Adrenal gland (tissue), 12 donors: ENCODE measurements around the gene SOX8. TPM values are rescaled to one million over a fixed set of nuclear protein-coding genes. Genes with fewer than 3 reads are reported as not detected.

Experiments used
- DNase-seq, 7 donors: peaks; one replicate each; pipeline ENCODE4 v3.0.0-alpha.2; 2019 to 2020
- H3K27ac ChIP-seq, 5 donors: fragments of 200-600 bp; sonication (generic) in 4 of 5; 1 replicate in 3 of 5; 2 replicates in 2 of 5; pipeline versions ENCODE4 v1.5.1 to v1.8.0; 2016 to 2020; ENCODE audit warnings: mild to moderate bottlenecking in 1 of 5
- H3K27me3 ChIP-seq: fragments of 200-600 bp; 2 replicates; pipeline ENCODE4 v1.8.0; 2021
- H3K36me3 ChIP-seq, 2 donors: fragments of 200-600 bp; replicated peaks in 1 of 2; 1 replicate in 1 of 2; 2 replicates in 1 of 2; pipeline versions ENCODE4 v1.5.1 to v1.8.0; 2018 to 2022
- H3K4me1 ChIP-seq, 2 donors: fragments of 200-600 bp; replicated peaks in 1 of 2; 1 replicate in 1 of 2; 2 replicates in 1 of 2; pipeline versions ENCODE4 v1.5.1 to v1.8.0; 2018 to 2021
- H3K4me3 ChIP-seq, 4 donors: fragments of 200-600 bp; sonication (generic) in 3 of 4; one replicate each; pipeline ENCODE4 v1.5.1; 2016 to 2018
- H3K9me3 ChIP-seq, 3 donors: fragments of 200-600 bp; sonication (generic) in 1 of 3; replicated peaks in 1 of 3; 1 replicate in 2 of 3; 2 replicates in 1 of 3; pipeline versions ENCODE4 v1.5.1 to v1.8.0; 2016 to 2021
- POLR2A ChIP-seq, 2 donors: fragments of 450-650 bp; IDR thresholded peaks; one replicate each; pipeline ENCODE4 v1.6.1; 2017; ENCODE audit warnings: antibody characterized with exemption in 2 of 2, mild to moderate bottlenecking in 2 of 2, moderate library complexity in 1 of 2
- WGBS, 4 donors: extraction: QIAGEN DNeasy Blood & Tissue Kit in 2 of 4; methylation state at CpG; one replicate each; pipeline versions ENCODE4 v1.1.5 to v1.1.7; 2013 to 2017; 5-methylcytosine and 5-hydroxymethylcytosine counted together
- intact Hi-C, 2 donors: fragments of 100-400 bp; cut with DNase I; formaldehyde crosslinking; loops; one replicate each; pipeline versions ENCODE4 v1.14.1 to v1.15.0; 2022 to 2023
- polyA plus RNA-seq, 3 donors: library from polyadenylated mRNA; stranded (reverse); fragments of 200-250 nt in 2 of 3; fragments of 350-450 nt in 1 of 3; fragmentation: Illumina TruSeq in 1 of 3; extraction: RNeasy Lipid Tissue Mini Kit (QIAGEN cat#74804) in 1 of 3; gene quantifications; one replicate each; pipeline ENCODE4 v1.2.3, GENCODE V29; 2013 to 2014
- total RNA-seq, 9 donors: library from RNA; depleted of rRNA in 4 of 9; stranded (reverse); fragments of >200 nt in 4 of 9; fragments of 120-200 nt in 1 of 9; fragmentation: NEBNext Ultra II Directional in 1 of 9; extraction: Animal tissue kit (Norgen Biotek cat#: 25700) in 1 of 9; gene quantifications; one replicate each; pipeline versions ENCODE4 v1.1.0 to v1.2.4, GENCODE V29; 2013 to 2023
- TF ChIP-seq, protein P1 (sequence below), 6 experiments: fragments of 450-650 bp in 4 of 6; fragments of 200-600 bp in 2 of 6; sonication (generic) in 1 of 6; IDR thresholded peaks; 1 replicate in 5 of 6; 2 replicates in 1 of 6; pipeline versions ENCODE4 v1.5.1 to v1.8.0; 2016 to 2021; ENCODE audit warnings: antibody characterized with exemption in 6 of 6, mild to moderate bottlenecking in 2 of 6, moderate library complexity in 1 of 6
- donor health status: healthy with polysubstance abuse.
- donor health status: Bipolar disorder and iron deficiency.
- donor health status: DM: yes; HTN: yes; CAD: no.
- donor health status: DM: no; HTN: no; CAD: no.
- donor health status: DM: no; HTN: no; CAD: no.
- donor health status: DM: yes; HTN: yes; CAD: no.

Gene SOX8
- total and polyA plus RNA-seq, 12 donors = 0.04 to 2.1 (median 0.69) TPM

GRCh38 chr16:939311-939710, 42.3 kb upstream of the SOX8 start:
- no peak overlapping the region for H3K27ac ChIP-seq
- no peaks in the 10 kb centered on the region for H3K4me1 ChIP-seq
- H3K4me3 ChIP-seq = no peak overlapping the region
- peaks cover 0 to 8% (median 0%) of the 10 kb centered on the region in 3 donors for H3K9me3 ChIP-seq
- TF ChIP-seq, protein P1, sequence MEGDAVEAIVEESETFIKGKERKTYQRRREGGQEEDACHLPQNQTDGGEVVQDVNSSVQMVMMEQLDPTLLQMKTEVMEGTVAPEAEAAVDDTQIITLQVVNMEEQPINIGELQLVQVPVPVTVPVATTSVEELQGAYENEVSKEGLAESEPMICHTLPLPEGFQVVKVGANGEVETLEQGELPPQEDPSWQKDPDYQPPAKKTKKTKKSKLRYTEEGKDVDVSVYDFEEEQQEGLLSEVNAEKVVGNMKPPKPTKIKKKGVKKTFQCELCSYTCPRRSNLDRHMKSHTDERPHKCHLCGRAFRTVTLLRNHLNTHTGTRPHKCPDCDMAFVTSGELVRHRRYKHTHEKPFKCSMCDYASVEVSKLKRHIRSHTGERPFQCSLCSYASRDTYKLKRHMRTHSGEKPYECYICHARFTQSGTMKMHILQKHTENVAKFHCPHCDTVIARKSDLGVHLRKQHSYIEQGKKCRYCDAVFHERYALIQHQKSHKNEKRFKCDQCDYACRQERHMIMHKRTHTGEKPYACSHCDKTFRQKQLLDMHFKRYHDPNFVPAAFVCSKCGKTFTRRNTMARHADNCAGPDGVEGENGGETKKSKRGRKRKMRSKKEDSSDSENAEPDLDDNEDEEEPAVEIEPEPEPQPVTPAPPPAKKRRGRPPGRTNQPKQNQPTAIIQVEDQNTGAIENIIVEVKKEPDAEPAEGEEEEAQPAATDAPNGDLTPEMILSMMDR (IDR thresholded peaks at IDR 0.05) = no peak
- no peak for TF ChIP-seq POLR2A (IDR thresholded peaks at IDR 0.05)
- H3K27me3 ChIP-seq = no peaks in the 10 kb centered on the region
- no peak for DNase-seq
- intact Hi-C loops = no loop called here
- no peaks in the 10 kb centered on the region for H3K36me3 ChIP-seq
- WGBS, 4 donors = 96 to 97% (median 97%) methylated on average over 24 to 27 of the region's 27 CpGs

DNA sequence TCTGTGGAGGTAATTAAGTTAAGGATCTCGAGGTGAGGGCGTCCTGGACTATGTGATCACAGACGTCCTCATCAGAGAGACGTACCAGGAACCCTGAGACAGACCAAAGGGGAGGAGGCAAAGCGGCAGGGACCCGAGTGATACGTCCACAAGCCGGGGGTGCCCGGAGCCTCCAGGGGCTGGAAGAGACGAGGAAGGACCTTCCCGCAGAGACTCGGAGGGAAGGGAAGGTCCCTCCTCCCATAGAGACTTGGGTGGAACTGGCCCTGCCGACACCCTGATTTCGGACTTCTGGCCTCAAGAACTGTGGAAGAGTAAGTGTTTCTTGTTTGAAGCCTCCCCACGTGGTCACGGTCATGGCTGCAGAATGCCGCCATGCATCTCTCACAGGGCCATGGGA, 41.6 kb upstream of the SOX8 start:
- WGBS, 4 donors = 89 to 97% (median 96%) methylated on average over 17 of the region's 17 CpGs
- DNase-seq = no peak
- TF ChIP-seq, protein P1 (IDR thresholded peaks at IDR 0.05) = no peak
- TF ChIP-seq POLR2A (IDR thresholded peaks at IDR 0.05) = no peak

DNA sequence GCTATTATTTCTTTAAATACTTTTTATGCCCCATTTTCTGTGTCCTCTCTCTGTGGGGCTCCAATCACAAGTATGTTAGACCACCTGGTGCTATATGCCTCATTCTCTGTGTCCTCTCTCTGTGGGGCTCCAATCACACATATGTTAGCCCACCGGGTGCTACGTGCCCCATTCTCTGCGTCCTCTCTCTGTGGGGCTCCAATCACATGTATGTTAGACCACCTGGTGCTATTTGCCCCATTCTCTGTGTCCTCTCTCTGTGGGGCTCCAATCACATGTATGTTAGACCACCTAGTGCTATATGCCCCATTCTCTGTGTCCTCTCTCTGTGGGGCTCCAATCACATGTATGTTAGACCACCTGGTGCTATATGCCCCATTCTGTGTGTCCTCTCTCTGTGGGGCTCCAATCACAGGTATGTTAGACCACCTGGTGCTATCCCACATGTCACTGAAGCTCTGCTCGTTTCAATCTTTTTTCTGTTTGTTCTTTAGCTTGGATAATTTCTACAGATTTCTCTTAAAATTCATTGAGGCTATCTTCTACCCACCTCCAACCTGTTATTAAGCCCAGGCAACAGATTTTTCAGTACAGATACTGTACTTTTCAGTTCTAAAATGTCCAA, 39.0 kb upstream of the SOX8 start:
- Histone ChIP-seq H3K9me3 (peaks cover 0 to 8% (median 0%) of the 10 kb centered on the region in 3 donors), H3K4me3 (no peak overlapping the region), H3K36me3 (peaks cover 0 to 9% of the 10 kb centered on the region in 2 donors), H3K27me3 (no peaks in the 10 kb centered on the region), H3K27ac (no peak overlapping the region), H3K4me1 (no peaks in the 10 kb centered on the region)
- intact Hi-C loops = no loop called here
- TF ChIP-seq POLR2A (IDR thresholded peaks at IDR 0.05) = no peak
- TF ChIP-seq, protein P1 (IDR thresholded peaks at IDR 0.05) = no peak
- DNase-seq = no peak
- 90 to 96% (median 94%) methylated on average over 4 of the region's 4 CpGs for WGBS, 4 donors

More for the DNA sequence above, 41.6 kb upstream of the SOX8 start:
- Histone ChIP-seq H3K27me3 (no peaks in the 10 kb centered on the region), H3K4me1 (no peaks in the 10 kb centered on the region), H3K9me3 (peaks cover 0 to 8% (median 0%) of the 10 kb centered on the region in 3 donors), H3K4me3 (no peak overlapping the region), H3K27ac (no peak overlapping the region), H3K36me3 (no peaks in the 10 kb centered on the region)
- intact Hi-C loops = no loop called here

DNA sequence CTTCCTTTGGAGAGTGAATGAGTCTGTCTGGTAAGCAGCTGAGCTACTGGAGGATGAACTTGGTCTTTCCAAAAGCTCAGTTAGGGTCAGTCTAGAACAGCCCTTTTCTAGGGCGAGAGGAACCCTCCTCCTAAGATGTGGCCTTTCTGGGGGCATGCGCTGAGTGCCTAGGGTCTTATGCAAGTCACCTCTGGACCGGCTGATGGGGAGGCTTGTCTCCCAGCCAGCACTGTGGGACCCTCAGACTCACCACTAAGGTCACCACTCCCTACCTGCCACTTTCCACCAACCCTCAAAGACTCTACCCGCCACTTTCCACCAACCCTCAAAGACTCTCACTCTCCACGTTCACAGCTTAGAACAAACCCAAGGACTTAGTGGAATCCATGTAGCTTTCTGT, 37.6 kb upstream of the SOX8 start:
- peaks cover 0 to 8% (median 0%) of the 10 kb centered on the region in 3 donors for H3K9me3 ChIP-seq
- no peaks in the 10 kb centered on the region for H3K4me1 ChIP-seq
- H3K27ac ChIP-seq = no peak overlapping the region
- WGBS, 4 donors = 96 to 100% (median 98%) methylated on average over 4 to 5 of the region's 5 CpGs
- intact Hi-C loops = no loop called here
- DNase-seq = no peak
- H3K36me3 ChIP-seq = peaks cover 0 to 9% of the 10 kb centered on the region in 2 donors
- no peak for TF ChIP-seq POLR2A (IDR thresholded peaks at IDR 0.05)
- TF ChIP-seq, protein P1 (IDR thresholded peaks at IDR 0.05) = no peak
- no peaks in the 10 kb centered on the region for H3K27me3 ChIP-seq
- no peak overlapping the region for H3K4me3 ChIP-seq
